Fibroblast of lung (primary cell): ENCODE data around the gene TBC1D5. TPM values are rescaled to one million over a fixed set of nuclear protein-coding genes. Genes with fewer than 3 reads are reported as not detected.
"Not testable (repeated sequence)": the region's sequence is repeated elsewhere in the genome, so short reads cannot be mapped to it uniquely, and the experiment has no call there.

Experiments
- DNase-seq, 2 donors: peaks; one replicate each; pipeline versions ENCODE4 v3.0.0 to v3.0.0-alpha.2; 2010; ENCODE audit warnings: low read depth in 2 of 2
- H2AFZ ChIP-seq: 2 replicates; pipeline ENCODE4 v1.5.1; 2012; ENCODE audit warnings: low read length, control low read depth, inconsistent platforms
- H3K27ac ChIP-seq: 2 replicates; pipeline ENCODE4 v1.5.1; 2011; ENCODE audit warnings: low read length, control low read depth; ENCODE audit not compliant: insufficient read depth
- H3K27me3 ChIP-seq: 2 replicates; pipeline ENCODE4 v1.5.1; 2011; ENCODE audit warnings: mild to moderate bottlenecking, low read length; ENCODE audit not compliant: control insufficient read depth, insufficient read depth
- H3K36me3 ChIP-seq: 2 replicates; pipeline ENCODE4 v1.5.1; 2011; ENCODE audit warnings: low read length; ENCODE audit not compliant: control insufficient read depth, insufficient read depth
- H3K4me1 ChIP-seq: 2 replicates; pipeline ENCODE4 v1.5.1; 2011; ENCODE audit warnings: low read length; ENCODE audit not compliant: control insufficient read depth, insufficient read depth; ENCODE audit errors: extremely low read depth
- H3K4me2 ChIP-seq: 2 replicates; pipeline ENCODE4 v1.5.1; 2011; ENCODE audit warnings: low read length, control low read depth; ENCODE audit not compliant: insufficient read depth; ENCODE audit errors: extremely low read depth
- H3K4me3 ChIP-seq, 4 experiments: fragments of 200-600 bp in 1 of 4; sonication (generic) in 1 of 4; replicated peaks in 1 of 4; 2 replicates each; pipeline ENCODE4 v1.5.1; 2011 to 2016; ENCODE audit warnings: low read length in 4 of 4, low read depth in 3 of 4, mild to moderate bottlenecking in 3 of 4, control low read depth in 2 of 4, inconsistent platforms in 1 of 4, mixed read lengths in 1 of 4; ENCODE audit not compliant: insufficient read depth in 1 of 4; ENCODE audit errors: control extremely low read depth in 1 of 4
- H3K79me2 ChIP-seq: 2 replicates; pipeline ENCODE4 v1.5.1; 2012; ENCODE audit warnings: mild to moderate bottlenecking, low read length, inconsistent platforms; ENCODE audit not compliant: control insufficient read depth, insufficient read depth
- H3K9ac ChIP-seq: 2 replicates; pipeline ENCODE4 v1.5.1; 2011; ENCODE audit warnings: mild to moderate bottlenecking, low read length, control low read depth; ENCODE audit not compliant: insufficient read depth
- H3K9me3 ChIP-seq: 2 replicates; pipeline ENCODE4 v1.5.1; 2012; ENCODE audit warnings: low read depth, low read length; ENCODE audit not compliant: control insufficient read depth, insufficient read depth
- H4K20me1 ChIP-seq: 2 replicates; pipeline ENCODE4 v1.5.1; 2011; ENCODE audit warnings: low read length; ENCODE audit not compliant: control insufficient read depth, insufficient read depth; ENCODE audit errors: extremely low read depth
- CTCF ChIP-seq, 2 donors: IDR thresholded peaks in 1 of 2; conservative IDR thresholded peaks in 1 of 2; 1 replicate in 1 of 2; 2 replicates in 1 of 2; pipeline ENCODE4 v1.5.1; 2011 to 2012; ENCODE audit warnings: low read length in 2 of 2, control low read depth in 1 of 2, inconsistent platforms in 1 of 2, low read depth in 1 of 2, mild to moderate bottlenecking in 1 of 2
- EZH2 ChIP-seq: IDR thresholded peaks from 2 replicates; pipeline ENCODE4 v1.5.1; 2012; ENCODE audit warnings: low read length, control low read depth, mild to moderate bottlenecking; ENCODE audit errors: missing control alignments
- polyA plus RNA-seq, 2 donors: library from polyadenylated mRNA; depleted of rRNA in 1 of 2; stranded (reverse) in 1 of 2; unstranded in 1 of 2; fragments of >200 nt; gene quantifications; 2 replicates each; pipeline ENCODE4 v1.2.1, GENCODE V29; 2011 to 2012; ENCODE audit warnings: missing spikeins in 1 of 2
- total RNA-seq: library from RNA; depleted of rRNA; stranded (reverse); fragments of >200 nt; gene quantifications from 2 replicates; pipeline ENCODE4 v1.2.1, GENCODE V29; 2014

TBC1D5 gene
- total and polyA plus RNA-seq, 2 donors (not counting 1 experiment from before 2014, with no cell fraction given) = 43.6 to 129 TPM

- peak in 1 of 2 donors; percentile 60 for DNase-seq
- H3K27me3 ChIP-seq = no peaks in the 10 kb centered on the region
- no peak overlapping the region for H2AFZ ChIP-seq
- H3K4me1 ChIP-seq = peaks cover 14% of the 10 kb centered on the region
- no peaks in the 10 kb centered on the region for H4K20me1 ChIP-seq
- no peaks in the 10 kb centered on the region for H3K36me3 ChIP-seq
- H3K4me2 ChIP-seq = no peak overlapping the region
- H3K79me2 ChIP-seq = no peaks in the 10 kb centered on the region
- no peaks in the 10 kb centered on the region for H3K9me3 ChIP-seq
- H3K9ac ChIP-seq = no peak overlapping the region
- no peak overlapping the region for H3K27ac ChIP-seq
- no peak overlapping the region for H3K4me3 ChIP-seq
- TF ChIP-seq CTCF (conservative IDR thresholded peaks at IDR 0.05 in 1 of 2, IDR thresholded peaks at IDR 0.05 in 1 of 2; ENCODE audit: low read depth in 1 of 2, low read length in 2 of 2) = no peak
- TF ChIP-seq EZH2 = no peak
These were observed 104.1 kb downstream of the TBC1D5 start for GRCh38 chr3:17638356-17638755.

- H3K4me1 ChIP-seq = peaks cover 11% of the 10 kb centered on the region
- peak; percentile 57 to 76 for DNase-seq
- H3K4me3 ChIP-seq, H3K27ac ChIP-seq, H3K9ac ChIP-seq, H3K27me3 ChIP-seq, H3K4me2 ChIP-seq, H4K20me1 ChIP-seq, H3K36me3 ChIP-seq, H3K79me2 ChIP-seq, H3K9me3 ChIP-seq, H2AFZ ChIP-seq: not testable (repeated sequence)
These were observed 106.8 kb downstream of the TBC1D5 start for GRCh38 chr3:17635675-17636074.

- Histone ChIP-seq H3K9ac (no peak overlapping the region), H4K20me1 (no peaks in the 10 kb centered on the region), H3K27ac (no peak overlapping the region), H3K79me2 (no peaks in the 10 kb centered on the region), H3K36me3 (no peaks in the 10 kb centered on the region), H3K4me1 (peaks cover 11% of the 10 kb centered on the region), H3K4me3 (no peak overlapping the region), H2AFZ (no peak overlapping the region), H3K27me3 (no peaks in the 10 kb centered on the region), H3K9me3 (no peaks in the 10 kb centered on the region), H3K4me2 (no peak overlapping the region)
- TF ChIP-seq EZH2 (no peak), CTCF (conservative IDR thresholded peaks at IDR 0.05 in 1 of 2, IDR thresholded peaks at IDR 0.05 in 1 of 2; ENCODE audit: low read depth in 1 of 2, low read length in 2 of 2) (no peak)
- no peak for DNase-seq
These were observed 107.5 kb downstream of the TBC1D5 start for GRCh38 chr3:17634964-17635363.
